ENCODE measurements around the gene WDPCP.
"Not testable (repeated sequence)": the region's sequence is repeated elsewhere in the genome, so short reads cannot be mapped to it uniquely, and the experiment has no call there.

WDPCP gene

GRCh38 chr2:63192889-63193774 lies 395.1 kb downstream of the WDPCP start:
- DNase-seq (ENCODE audit: low read depth in 1 of 2, low spot score in 1 of 2) = no peak
- in situ Hi-C loops (cut with HindIII; ENCODE audit: low pct_unique_long_range_greater_than_20kb, low sequenced_read_pairs) = no loop called here
- no peak for TF ChIP-seq JUND (IDR thresholded peaks at IDR 0.05; ENCODE audit: low read depth)

- in situ Hi-C loops (cut with HindIII; ENCODE audit: low pct_unique_long_range_greater_than_20kb, low sequenced_read_pairs) = no loop called here
- DNase-seq (ENCODE audit: low read depth in 1 of 2, low spot score in 1 of 2) = no peak
- no peak for TF ChIP-seq JUND (IDR thresholded peaks at IDR 0.05; ENCODE audit: low read depth)
These were observed 395.9 kb downstream of the WDPCP start for GRCh38 chr2:63192169-63192888.

GRCh38 chr2:63189026-63189425 lies 399.3 kb downstream of the WDPCP start:
- TF ChIP-seq JUND (IDR thresholded peaks at IDR 0.05; ENCODE audit: low read depth) = no peak
- DNase-seq (ENCODE audit: low read depth in 1 of 2, low spot score in 1 of 2) = peak; percentile 8 to 68
- in situ Hi-C loops (cut with HindIII; ENCODE audit: low pct_unique_long_range_greater_than_20kb, low sequenced_read_pairs) = no loop called here

GRCh38 chr2:63186331-63186730 lies 401.9 kb downstream of the WDPCP start:
- no peak for TF ChIP-seq JUND (IDR thresholded peaks at IDR 0.05; ENCODE audit: low read depth)
- in situ Hi-C loops (cut with HindIII; ENCODE audit: low pct_unique_long_range_greater_than_20kb, low sequenced_read_pairs) = no loop called here
- peak in 1 of 2 experiments; percentile 8 for DNase-seq (ENCODE audit: low read depth in 1 of 2, low spot score in 1 of 2)

- in situ Hi-C loops (cut with HindIII; ENCODE audit: low pct_unique_long_range_greater_than_20kb, low sequenced_read_pairs) = no loop called here
- no peak for TF ChIP-seq JUND (IDR thresholded peaks at IDR 0.05; ENCODE audit: low read depth)
- DNase-seq (ENCODE audit: low read depth in 1 of 2, low spot score in 1 of 2) = no peak
These were observed 425.0 kb downstream of the WDPCP start for GRCh38 chr2:63163161-63163820.

- TF ChIP-seq JUND (IDR thresholded peaks at IDR 0.05; ENCODE audit: low read depth) = no peak
- in situ Hi-C loops (cut with HindIII; ENCODE audit: low pct_unique_long_range_greater_than_20kb, low sequenced_read_pairs) = no loop called here
These were observed 429.0 kb downstream of the WDPCP start for GRCh38 chr2:63159262-63159661.

GRCh38 chr2:63136683-63137082 lies 451.6 kb downstream of the WDPCP start:
- DNase-seq (ENCODE audit: low read depth in 1 of 2, low spot score in 1 of 2); in situ Hi-C loops (cut with HindIII; ENCODE audit: low pct_unique_long_range_greater_than_20kb, low sequenced_read_pairs): not testable (repeated sequence)

More at GRCh38 chr2:63159262-63159661, 429.0 kb downstream of the WDPCP start:
- DNase-seq (ENCODE audit: low read depth in 1 of 2, low spot score in 1 of 2) = no peak

GRCh38 chr2:63132020-63132419 lies 456.3 kb downstream of the WDPCP start:
- in situ Hi-C loops (cut with HindIII; ENCODE audit: low pct_unique_long_range_greater_than_20kb, low sequenced_read_pairs) = no loop called here
- TF ChIP-seq JUND (IDR thresholded peaks at IDR 0.05; ENCODE audit: low read depth) = no peak

GRCh38 chr2:63131196-63131595 lies 457.1 kb downstream of the WDPCP start:
- in situ Hi-C loops (cut with HindIII; ENCODE audit: low pct_unique_long_range_greater_than_20kb, low sequenced_read_pairs) = no loop called here
- TF ChIP-seq JUND (IDR thresholded peaks at IDR 0.05; ENCODE audit: low read depth) = no peak
- DNase-seq (ENCODE audit: low read depth in 1 of 2, low spot score in 1 of 2) = no peak

More at GRCh38 chr2:63132020-63132419, 456.3 kb downstream of the WDPCP start:
- DNase-seq (ENCODE audit: low read depth in 1 of 2, low spot score in 1 of 2) = no peak

GRCh38 chr2:63127594-63127993 lies 460.7 kb downstream of the WDPCP start:
- no peak for DNase-seq (ENCODE audit: low read depth in 1 of 2, low spot score in 1 of 2)
- TF ChIP-seq JUND (IDR thresholded peaks at IDR 0.05; ENCODE audit: low read depth) = no peak
- in situ Hi-C loops (cut with HindIII; ENCODE audit: low pct_unique_long_range_greater_than_20kb, low sequenced_read_pairs) = no loop called here

GRCh38 chr2:63124850-63125249 lies 463.4 kb downstream of the WDPCP start:
- DNase-seq (ENCODE audit: low read depth in 1 of 2, low spot score in 1 of 2) = no peak
- TF ChIP-seq JUND (IDR thresholded peaks at IDR 0.05; ENCODE audit: low read depth) = no peak
- in situ Hi-C loops (cut with HindIII; ENCODE audit: low pct_unique_long_range_greater_than_20kb, low sequenced_read_pairs) = no loop called here

GRCh38 chr2:63124218-63124617 lies 464.1 kb downstream of the WDPCP start:
- in situ Hi-C loops (cut with HindIII; ENCODE audit: low pct_unique_long_range_greater_than_20kb, low sequenced_read_pairs) = no loop called here
- DNase-seq (ENCODE audit: low read depth in 1 of 2, low spot score in 1 of 2) = no peak
- no peak for TF ChIP-seq JUND (IDR thresholded peaks at IDR 0.05; ENCODE audit: low read depth)

GRCh38 chr2:63122921-63123320 lies 465.4 kb downstream of the WDPCP start:
- no peak for TF ChIP-seq JUND (IDR thresholded peaks at IDR 0.05; ENCODE audit: low read depth)
- DNase-seq (ENCODE audit: low read depth in 1 of 2, low spot score in 1 of 2) = no peak
- in situ Hi-C loops (cut with HindIII; ENCODE audit: low pct_unique_long_range_greater_than_20kb, low sequenced_read_pairs) = no loop called here
